GM21423 (cell line): ENCODE data around the gene BBS9.

ENCODE experiments used
- ATAC-seq: cut with Tn5 transposase; IDR thresholded peaks from one replicate; pipeline ENCODE4 v1.9.1; 2021; ENCODE audit warnings: mild to moderate bottlenecking, moderate library complexity; ENCODE audit not compliant: unreplicated experiment

Gene BBS9

GRCh38 chr7:33632322-33632721, 503.0 kb downstream of the BBS9 start:
- ATAC-seq: no peak

DNA sequence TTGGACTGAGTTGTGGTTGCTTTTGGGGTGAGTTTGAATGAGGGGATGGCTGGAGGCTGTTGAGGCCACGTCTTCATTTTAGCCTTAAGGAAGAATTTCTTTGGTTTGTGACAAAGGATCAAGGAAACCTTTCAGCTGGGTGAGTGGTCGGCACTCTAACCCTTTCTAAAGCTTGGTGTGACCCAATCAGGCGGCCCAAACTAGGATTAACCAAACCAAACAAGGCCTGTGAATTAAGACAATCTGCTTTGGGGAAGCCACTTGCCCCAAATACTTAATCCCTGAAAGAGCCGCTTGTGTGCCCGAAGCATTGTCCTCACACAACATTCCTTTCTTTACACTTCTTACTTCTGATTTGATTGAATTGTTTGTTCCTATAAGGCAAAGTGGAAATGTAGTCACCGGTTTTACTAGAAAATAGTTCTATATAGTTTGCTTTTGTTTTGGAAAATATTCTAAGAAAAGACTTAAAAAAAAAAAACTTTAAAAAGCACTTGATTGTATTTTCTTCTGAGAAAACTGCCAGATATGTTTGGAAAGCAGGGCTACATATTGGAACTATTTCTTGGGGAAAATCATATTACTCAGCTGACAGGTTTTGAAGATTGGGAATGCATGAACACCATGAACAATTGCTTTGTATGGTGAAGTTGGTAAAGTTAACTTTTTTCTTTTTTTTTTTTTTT, 503.6 kb downstream of the BBS9 start:
- no peak for ATAC-seq

DNA sequence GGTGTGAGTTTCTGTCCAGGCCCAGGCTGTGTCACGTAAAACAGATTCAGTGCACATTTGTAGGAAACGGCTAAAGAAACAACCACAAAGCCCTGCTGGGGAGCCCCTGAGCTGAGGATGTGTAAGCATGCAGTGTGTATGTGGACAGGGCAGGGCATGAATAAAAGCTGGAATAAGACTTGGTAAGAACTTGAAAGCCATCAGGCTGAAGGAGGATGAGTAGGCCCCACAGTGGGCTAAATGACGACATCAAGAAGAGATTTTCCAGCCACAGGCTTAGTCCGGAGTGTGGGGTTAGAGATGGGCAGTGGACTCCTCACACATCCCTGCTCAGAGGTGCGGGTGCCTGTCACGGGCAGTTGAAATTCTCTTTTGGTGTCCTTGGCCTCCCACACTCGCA, 505.2 kb downstream of the BBS9 start:
- no peak for ATAC-seq

DNA sequence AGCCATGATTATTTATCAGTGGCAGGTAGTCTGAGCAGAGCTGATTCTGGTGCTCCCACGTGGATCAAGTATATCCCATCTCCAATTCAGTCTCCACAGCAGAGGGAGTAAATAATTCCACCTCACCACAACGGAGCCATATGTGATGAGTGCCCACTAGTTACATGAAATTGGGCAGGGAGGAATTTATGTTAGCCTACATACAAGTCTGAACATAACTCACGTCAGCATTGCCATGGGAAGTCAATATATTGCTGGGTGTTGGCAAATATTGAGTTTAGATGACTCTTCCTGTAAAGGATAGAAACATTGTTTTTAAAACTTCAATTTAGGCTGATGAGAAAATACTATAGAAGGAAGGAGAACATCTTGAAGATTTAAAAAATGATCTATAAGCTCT, 507.0 kb downstream of the BBS9 start:
- no peak for ATAC-seq

DNA sequence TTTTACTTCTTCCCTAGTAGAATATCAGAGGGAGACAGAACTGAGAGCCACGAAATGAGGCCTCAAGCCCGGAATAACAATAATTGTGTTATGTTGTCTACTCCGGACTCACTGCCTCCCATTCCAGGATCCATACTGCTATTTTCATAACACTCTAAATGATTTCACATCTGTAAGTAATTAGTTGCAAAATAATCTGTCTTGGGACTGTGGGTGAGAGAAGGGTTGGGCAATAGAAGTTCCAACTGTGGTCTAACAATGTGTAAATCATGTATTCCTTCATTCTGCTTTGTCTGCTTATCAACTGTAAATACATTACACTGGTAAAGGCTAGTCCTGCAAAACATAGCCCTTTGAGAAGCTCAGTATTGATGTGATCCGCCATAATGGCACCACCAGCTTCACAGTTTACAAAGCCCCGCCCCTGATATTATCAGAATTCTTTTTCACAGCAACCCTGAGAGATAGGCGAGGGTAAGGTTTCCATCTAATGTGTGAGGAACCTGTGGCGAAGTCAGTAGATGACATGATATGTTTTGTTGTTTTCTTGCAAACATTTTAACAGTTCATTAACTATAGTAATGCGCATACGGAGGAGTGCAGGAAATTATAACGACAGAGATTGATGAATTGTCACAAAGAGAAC, 510.3 kb downstream of the BBS9 start:
- ATAC-seq: no peak

DNA sequence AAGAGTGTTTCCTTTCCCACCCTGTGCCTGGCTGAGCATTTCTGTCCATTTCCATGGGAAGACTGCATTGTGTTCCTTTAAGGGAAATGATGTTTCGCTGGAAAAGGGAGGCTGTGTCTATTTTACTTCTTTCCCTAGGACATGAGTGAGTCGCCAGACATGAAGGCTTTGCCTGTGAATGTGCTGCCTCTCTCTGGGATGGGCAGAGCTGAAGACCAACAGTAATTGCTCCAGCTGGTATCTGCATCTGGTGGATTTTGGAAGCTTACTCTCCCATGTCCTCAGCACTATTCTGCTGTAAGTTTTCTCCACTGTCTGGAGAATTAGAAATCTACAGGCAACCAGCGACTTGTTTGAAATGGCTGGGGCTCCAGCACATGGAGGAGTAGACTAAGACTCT, 511.4 kb downstream of the BBS9 start:
- no peak for ATAC-seq

DNA sequence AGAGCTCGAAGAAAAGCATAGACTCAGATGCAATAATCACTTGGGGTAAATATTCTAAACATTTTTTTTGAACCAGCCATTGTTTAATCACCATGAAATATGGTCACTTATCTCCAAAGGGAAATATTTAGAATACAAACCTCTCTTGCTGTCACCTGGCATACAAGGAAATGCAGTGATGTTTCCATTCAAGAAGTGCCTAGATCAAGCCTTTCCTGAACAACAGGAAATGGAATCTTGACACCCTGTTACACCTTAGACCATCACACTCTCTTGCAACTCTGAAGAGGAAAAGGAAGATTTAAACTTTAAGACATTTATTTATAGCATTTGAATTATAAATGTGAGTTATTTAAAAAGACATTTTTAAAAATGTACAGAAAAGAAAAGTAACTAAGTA, 512.9 kb downstream of the BBS9 start:
- ATAC-seq: no peak

- ATAC-seq: no peak
These were observed 514.2 kb downstream of the BBS9 start for GRCh38 chr7:33643530-33643929.

DNA sequence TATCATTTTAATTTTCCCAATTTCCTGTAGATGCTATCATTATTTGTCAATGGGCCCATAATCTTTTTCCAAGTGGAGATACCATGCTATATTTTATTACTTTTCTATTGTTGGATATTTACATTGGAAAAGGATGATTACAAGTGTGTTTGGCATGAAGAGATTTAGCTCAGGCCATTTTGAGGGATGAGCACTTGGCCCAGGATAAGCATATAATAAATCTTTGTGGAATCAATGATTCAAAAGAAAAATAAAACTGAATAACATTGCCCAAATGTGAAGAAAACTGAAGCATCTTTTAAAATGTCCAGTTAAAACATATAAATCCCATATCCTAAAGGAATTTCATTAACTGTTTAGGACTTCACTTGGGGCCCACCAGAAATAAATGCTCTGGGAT, 515.1 kb downstream of the BBS9 start:
- no peak for ATAC-seq

DNA sequence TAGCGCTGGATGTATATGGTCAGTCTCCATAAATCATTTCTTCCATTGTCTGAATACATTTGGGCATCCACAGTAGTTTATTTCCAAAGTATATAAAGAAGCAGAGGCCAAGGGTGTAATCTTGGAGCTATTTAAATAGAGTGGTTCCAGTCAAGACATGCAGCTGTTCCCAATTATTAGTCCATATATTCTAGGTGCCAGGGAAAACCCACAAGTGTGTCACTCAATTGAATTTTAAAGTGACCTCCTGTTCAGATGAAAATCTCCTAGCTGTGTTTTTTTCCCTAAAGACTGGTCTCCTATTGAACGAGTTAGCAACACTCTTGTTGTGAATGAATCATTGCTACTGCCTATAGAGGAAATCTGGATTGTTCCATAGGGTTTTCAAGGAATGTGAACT, 515.7 kb downstream of the BBS9 start:
- no peak for ATAC-seq

DNA sequence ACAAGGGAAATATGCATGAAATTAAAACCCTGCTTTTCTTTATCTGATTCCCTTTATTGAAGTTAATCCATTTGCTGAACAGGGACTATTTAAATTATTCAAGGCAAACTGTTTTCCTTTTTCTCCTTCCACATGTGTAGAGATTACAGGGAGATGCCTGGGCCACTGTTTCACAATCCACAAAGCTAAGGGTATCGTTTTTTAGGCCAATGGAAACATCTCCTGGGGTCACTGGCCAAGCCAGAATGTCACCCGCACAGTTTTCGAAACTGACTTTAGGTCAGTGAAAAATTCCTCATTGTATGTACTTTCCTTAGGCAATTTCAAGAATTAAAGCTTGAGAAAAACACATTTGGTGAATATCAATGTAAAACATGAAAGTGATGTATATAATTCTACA, 516.8 kb downstream of the BBS9 start:
- no peak for ATAC-seq

GRCh38 chr7:33646891-33647391, 517.6 kb downstream of the BBS9 start:
- ATAC-seq: no peak

DNA sequence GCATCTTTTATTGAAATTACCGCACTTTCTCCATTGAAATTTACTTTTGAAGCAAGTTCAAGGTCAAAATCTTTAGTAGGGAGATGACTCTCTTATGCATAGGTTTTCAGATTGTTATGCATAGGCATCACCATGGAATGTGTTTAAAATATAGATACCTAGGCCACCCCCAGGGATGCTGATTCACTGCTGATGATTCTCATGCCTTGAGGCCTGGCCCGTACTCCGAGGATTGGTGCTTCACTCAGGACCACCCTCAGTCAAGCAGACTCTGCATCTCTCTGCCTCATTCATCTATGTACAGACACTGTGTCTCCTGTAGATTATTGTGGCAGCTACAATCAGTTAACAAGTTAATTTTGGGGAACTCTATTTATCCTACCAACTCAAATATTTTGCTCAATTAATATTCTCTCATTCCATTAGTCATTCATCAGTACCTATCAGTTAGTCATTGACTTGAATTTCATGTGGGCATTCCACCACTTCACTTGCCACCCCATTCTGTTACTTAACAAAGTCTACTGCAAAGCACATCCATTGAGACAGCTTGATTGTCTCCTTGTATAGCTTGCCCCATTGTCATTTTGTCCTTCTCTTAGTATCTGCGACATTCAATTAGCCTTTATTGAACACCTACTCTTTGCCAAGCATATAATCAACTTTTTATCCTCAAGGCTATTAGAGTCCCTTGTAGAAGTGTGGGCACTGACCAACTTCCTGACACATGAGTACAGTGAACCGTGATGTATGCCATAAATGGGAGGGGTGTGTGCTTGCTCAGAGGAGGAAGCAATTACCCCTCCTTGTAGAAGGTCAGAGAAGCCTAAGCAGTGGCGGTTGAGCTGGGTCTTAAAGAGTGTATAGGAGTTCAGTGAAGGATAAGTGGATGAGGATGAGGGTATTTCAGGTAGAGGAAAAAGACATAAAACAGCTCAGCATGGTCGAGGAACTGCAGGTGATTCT, 520.4 kb downstream of the BBS9 start:
- ATAC-seq: no peak

GRCh38 chr7:33650828-33651227, 521.5 kb downstream of the BBS9 start:
- ATAC-seq: no peak

DNA sequence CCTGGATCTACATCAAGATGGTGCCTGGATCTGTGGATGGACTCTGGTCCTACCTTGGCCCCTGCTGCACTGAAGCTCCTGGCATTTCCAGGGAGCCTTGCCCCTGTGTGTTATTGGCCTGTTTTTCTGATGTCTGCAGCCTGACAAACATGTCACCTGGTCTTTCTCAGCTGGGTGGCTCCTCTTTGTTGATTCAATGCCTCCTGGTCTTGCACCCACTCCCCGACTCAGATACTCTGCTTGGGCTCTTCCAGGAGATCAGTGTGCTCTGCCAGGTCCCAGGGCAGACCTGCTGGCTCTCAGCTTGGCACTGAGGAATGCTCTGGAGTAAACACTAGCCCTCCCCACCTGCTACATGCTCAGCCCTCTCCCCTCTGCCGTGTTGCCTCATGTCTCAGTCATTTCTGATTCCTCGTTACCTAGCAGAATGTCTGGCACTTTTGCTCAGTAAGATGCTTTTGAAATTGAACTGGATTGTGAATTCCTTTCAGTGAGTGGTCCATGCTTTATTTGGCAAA, 522.7 kb downstream of the BBS9 start:
- no peak for ATAC-seq

DNA sequence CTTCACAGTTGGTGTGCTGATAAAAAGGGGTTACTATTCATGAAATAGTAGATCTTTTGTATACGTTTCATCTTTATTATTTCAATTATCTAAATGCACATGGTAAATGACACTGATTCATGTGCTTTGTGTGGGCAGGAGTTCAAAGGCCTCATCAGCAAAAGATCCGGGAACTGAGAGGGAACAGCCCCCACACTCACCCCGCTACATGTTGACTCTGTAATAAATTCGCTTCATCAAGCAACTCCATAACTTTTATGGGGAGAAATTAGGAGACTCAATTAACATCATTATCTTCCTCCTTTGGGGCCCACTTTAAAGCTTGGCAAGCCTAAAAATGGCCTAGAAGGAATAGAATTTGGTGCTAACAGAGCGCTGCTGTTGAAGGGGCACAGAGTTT, 525.3 kb downstream of the BBS9 start:
- no peak for ATAC-seq
